GM12892 (cell line): ENCODE data around the gene EXOC4.

Experiments used
- DNase-seq: peaks from one replicate; pipeline ENCODE4 v3.0.0; 2011; ENCODE audit not compliant: insufficient read length
- FAIRE-seq: peaks from 2 replicates; lab custom pipeline; 2011; peaks lifted over from hg19 to GRCh38; lab: Jason Lieb, UNC
- POLR2A ChIP-seq: IDR thresholded peaks from 2 replicates; pipeline ENCODE4 v1.6.1; 2011; ENCODE audit warnings: low read depth, low read length, control low read depth
- POLR2AphosphoS5 ChIP-seq: IDR thresholded peaks from 2 replicates; pipeline ENCODE4 v1.6.1; 2011; ENCODE audit warnings: low read depth, low read length, control low read depth
- TAF1 ChIP-seq: IDR thresholded peaks from 2 replicates; pipeline ENCODE4 v1.6.1; 2011; ENCODE audit warnings: low read depth, mild to moderate bottlenecking, control low read depth, low read length, borderline replicate concordance

Gene EXOC4

DNA sequence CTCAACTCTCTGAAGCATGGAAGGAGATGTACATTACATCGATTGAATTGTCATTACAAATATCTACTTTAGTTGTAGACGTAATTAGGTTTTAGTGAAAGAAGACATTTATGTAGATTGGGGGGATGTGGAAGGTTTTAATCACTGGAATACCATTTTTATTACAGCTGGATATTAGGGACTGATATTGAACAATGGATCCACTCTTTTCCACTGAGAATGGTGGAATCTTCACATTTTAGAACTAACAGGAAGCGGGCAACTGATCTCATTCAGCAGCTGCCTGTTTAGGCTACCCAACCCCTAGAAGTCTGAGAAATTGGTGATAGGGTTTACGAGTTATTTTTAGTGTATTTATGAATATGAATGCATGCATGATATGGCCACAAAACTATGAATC, 538.0 kb downstream of the EXOC4 start:
- no peak for FAIRE-seq
- no peak for TF ChIP-seq TAF1
- no peak for TF ChIP-seq POLR2AphosphoS5
- TF ChIP-seq POLR2A = no peak

DNA sequence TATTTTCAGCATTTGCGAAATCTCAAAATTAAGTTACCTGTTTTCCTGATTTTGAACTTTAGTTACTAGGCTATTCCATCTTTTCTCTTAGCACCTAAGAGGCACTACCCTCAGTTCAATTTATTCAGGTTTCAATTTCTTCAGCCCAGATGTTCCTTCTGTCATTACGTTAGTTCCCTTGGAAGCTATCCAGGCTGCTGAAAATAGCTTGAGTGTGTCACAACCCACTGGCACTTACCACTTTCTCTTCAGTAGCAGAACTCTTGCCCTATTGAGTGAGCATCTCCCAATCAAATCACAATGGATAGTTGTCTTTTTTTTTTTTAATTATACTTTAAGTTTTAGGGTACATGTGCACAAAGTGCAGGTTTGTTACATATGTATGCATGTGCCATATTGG, 541.6 kb downstream of the EXOC4 start:
- no peak for FAIRE-seq
- TF ChIP-seq TAF1 = no peak
- TF ChIP-seq POLR2AphosphoS5 = no peak
- TF ChIP-seq POLR2A = no peak
- DNase-seq = no peak

More for the DNA sequence above, 538.0 kb downstream of the EXOC4 start:
- no peak for DNase-seq

DNA sequence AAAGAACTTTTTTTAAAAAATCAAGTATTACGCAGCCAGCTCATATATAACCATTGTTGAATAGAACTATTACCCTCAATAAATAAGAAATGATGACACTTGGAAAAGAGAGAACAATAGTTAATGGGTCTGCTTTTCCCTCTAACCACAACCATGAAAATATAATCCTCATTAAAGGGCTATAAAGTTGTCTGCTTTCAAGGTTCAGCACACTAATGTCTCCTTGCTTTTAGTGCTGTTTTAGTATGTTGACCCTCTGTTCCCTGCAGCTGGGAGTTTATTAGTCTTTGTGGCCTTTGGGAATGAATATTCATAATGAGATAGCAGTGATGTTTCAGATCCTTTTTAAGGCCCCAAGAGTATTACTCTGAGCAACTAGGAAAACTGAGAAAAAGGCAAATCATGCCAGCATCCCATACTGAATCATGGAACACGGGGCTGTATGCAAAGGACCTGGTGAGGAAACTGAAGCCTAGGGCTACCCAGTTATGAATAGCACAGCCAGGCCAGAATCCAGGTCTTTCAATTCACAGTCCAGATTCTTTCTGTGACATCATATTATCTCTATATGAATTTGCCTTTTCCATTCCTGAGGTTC, 542.3 kb downstream of the EXOC4 start:
- no peak for FAIRE-seq

DNA sequence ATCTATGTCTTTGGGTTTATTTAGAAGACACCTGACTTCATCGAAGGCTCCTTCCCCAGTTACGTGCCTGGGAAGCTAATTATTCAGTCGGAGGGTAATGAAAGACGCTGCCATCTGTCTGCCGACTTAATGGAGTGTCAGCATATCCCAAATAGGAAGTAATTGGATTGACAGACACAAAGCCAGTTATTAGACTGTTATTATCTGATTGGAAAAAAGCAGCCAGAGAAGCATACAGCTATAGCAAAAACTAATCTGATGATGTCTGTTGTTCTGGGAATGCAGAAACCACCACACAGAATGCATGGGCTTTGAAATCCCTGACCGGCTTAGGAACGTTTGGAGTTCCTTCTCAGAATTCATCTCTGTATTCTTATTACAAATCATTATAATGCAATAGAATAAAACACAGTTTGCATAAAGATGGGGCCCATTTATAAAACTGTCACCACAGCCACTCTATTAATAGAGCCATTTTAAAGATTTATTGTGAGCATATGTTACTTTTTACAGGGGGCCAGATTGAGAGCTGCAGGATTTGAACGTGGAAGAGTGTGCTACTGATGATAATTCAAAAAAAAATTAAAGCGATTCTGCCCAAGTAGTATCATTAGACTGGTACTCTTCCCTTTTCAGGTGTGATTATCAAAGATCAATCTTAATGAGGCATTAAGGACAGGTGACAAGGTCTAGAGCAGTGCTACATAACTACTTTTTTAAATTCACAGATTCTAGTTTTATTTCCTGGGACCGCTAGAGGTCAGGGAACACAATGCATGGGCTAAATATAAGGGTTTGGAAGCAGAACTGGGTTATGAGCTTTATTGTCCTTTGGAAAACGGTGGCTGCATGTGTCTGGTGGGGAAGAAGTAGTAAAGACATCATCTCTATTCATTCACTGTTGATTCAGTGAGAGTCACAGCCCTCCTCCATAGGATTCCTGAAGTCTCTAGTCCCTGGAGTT, 544.2 kb downstream of the EXOC4 start:
- FAIRE-seq (no peak), DNase-seq (no peak)
- TF ChIP-seq POLR2AphosphoS5 (no peak), POLR2A (no peak), TAF1 (no peak)

More for the DNA sequence above, 542.3 kb downstream of the EXOC4 start:
- DNase-seq = no peak
- TF ChIP-seq TAF1 = no peak
- TF ChIP-seq POLR2AphosphoS5 = no peak
- no peak for TF ChIP-seq POLR2A

DNA sequence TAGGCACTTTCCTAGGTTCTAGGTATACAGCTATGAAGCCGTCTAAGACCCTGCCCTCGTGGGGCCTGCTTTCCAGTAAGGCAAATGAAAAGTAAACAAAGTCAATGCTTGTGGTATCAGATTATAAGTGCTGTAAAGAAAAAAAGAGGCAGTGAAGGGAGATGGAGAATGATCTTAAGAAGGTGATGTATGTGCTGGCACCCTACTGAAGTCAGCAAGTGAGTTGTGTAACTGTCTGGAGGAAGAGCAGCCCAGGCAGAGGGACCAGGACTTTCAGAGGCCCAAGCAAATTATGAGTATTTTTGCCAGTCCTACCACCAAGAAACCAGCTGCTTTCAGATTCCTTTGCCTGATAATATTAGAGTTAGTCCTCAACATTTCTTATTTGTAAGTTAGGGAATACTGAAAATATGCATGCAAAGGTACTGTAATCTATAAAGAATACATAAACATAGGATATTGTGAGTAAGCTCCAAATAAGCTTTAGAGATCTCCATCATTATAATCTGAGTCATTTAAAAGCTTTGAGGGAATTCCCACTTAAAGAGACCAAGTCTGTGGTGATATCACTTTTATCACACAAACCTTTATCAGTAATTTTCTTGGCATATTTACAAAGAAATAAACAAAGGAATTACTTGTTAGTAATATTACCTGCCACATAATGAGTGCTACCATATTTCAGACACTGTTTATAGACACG, 545.1 kb downstream of the EXOC4 start:
- TF ChIP-seq POLR2A = no peak
- TF ChIP-seq POLR2AphosphoS5 = no peak
- no peak for TF ChIP-seq TAF1
- FAIRE-seq = no peak
- DNase-seq = no peak

DNA sequence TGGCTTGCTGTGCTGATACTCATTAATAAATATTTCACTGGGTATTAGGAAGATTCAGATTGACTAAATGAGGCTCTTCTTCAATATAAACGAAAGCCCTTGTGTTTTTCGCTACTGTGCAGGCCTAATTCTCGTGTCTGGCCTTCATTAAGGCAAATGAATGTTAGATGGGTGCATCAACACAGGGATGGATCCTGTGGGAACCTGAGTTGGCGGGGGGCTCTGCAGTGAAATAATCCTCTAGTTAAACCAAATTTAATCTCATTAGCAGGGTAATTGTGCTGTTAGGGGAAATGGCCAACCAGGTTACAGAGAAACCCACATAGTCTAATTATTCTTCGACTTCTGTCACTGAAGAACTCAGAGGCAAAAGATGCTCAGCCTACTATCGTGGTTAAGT, 548.5 kb downstream of the EXOC4 start:
- DNase-seq (no peak), FAIRE-seq (no peak)
- no peak for TF ChIP-seq POLR2AphosphoS5
- TF ChIP-seq TAF1 = no peak

DNA sequence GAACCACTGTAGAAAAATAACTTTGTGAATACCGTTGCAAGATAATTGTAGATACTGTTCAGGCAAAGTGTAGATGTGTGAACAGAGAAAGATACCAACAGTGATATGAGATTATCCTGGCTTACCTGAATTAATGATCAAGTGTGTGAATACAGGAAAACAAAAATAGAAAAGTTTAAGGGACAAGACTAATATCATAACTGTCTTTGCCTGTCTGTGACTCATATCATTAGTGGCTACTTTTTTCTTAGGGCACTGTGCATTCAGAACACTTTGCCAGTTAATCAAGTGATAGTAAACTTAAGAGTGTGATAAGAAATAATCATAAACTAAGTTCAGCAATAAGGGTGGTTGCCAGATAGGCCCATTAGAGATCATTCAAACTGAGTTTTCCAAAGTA, 551.2 kb downstream of the EXOC4 start:
- no peak for TF ChIP-seq TAF1
- TF ChIP-seq POLR2A = no peak
- DNase-seq (no peak), FAIRE-seq (peak; percentile 44)

DNA sequence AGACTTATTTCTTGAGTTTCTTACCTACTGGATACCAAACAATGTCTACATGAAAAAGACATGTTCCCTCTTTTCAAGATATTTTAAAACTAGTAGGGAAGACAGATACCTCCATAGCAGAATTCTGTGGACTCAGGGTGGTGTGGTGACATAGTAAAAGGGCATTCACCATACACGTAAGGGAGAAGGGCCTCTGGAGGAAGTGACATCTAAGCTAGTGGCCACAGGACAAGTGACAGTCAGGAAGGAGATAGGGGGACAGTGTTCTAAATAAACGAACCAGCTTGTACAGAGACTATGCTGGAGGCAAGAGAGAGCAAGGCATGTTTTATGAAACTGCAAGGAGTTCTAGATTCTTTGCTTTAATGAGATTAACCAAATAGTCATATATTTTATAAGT, 552.5 kb downstream of the EXOC4 start:
- FAIRE-seq (no peak), DNase-seq (no peak)
- TF ChIP-seq POLR2A = no peak
- TF ChIP-seq POLR2AphosphoS5 = no peak
- no peak for TF ChIP-seq TAF1

DNA sequence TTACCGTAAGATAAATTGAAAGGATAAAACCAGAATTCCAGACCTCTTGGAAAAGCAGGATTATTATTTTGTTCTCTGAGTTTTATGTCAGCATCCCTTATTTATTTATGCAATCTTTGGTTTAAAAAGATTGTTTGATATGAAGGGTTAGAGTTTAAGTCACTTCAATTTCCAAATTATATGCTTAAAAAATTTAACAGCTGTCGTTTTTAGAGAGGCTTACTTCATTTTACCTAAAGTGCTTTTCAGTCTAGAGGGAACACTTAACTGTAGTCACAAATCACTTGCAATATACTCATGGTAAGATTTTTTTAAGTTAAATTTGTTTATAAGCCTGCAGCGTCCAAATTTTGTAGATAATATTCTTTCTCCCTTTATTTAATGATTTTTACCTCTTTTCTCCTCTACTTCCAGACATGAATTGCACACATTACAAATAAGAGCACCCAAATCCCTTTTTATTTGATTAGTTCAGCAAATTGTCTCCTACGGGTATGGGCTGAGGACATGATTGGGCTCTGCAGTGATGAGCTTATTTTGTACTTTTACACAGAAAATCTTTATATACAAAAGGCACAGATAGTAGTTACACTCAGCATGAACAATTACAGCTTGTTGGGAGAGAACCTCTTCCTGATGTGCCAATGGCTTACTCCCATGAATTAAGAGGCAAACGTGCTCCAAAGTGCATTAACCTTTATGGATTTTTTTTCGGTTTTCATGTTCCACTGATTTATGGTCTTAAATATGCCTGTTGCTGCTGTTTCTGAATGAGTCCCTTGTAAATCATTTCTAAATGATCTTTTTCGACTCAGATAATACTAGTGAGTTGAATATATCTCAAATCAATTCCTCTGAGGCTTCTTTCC, 555.0 kb downstream of the EXOC4 start:
- TF ChIP-seq POLR2A (no peak), POLR2AphosphoS5 (no peak), TAF1 (no peak)
- FAIRE-seq (no peak), DNase-seq (no peak)

DNA sequence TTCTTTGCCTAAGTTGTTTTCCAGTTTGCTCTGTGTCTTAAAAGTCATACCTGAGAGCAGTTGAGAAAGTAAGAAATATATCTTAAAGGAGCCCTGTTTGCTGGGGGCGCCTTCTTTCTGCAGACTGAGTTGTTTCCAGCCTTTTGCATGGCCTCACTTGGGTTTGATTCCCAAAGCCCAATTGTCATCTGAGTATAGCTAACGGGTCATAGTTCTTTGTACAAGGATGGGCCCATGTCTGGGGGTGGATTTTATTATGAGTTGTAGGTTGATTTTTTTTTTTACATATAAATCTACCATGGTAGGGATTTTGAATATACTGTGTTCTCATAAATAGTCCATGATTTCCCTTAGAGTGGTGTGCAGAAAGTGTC, 555.6 kb downstream of the EXOC4 start:
- FAIRE-seq (no peak), DNase-seq (no peak)
- TF ChIP-seq POLR2A = no peak
- no peak for TF ChIP-seq POLR2AphosphoS5
- TF ChIP-seq TAF1 = no peak
